Aorta (tissue), 5 donors: ENCODE measurements around the gene RAB25. TPM values are rescaled to one million over a fixed set of nuclear protein-coding genes. Genes with fewer than 3 reads are reported as not detected.

Source experiments
- ATAC-seq: fragments of 200-7000 bp; cut with Tn5 transposase; one replicate; pipeline ENCODE4 v1.9.1; 2022; ENCODE audit warnings: moderate library complexity; ENCODE audit not compliant: low FRiP score
- DNase-seq, 2 donors: peaks; one replicate each; pipeline ENCODE4 v3.0.0-alpha.2; 2020
- H3K27ac ChIP-seq, 2 donors: one replicate each; pipeline ENCODE4 v1.5.1; 2013; ENCODE audit warnings: low read length in 2 of 2, mild to moderate bottlenecking in 2 of 2, moderate library complexity in 2 of 2, control low read depth in 1 of 2, inconsistent platforms in 1 of 2, low read depth in 1 of 2
- H3K27me3 ChIP-seq, 2 donors: one replicate each; pipeline ENCODE4 v1.6.1; 2013; ENCODE audit warnings: control low read depth in 1 of 2, low read length in 1 of 2, mild to moderate bottlenecking in 1 of 2, moderate library complexity in 1 of 2; ENCODE audit not compliant: insufficient read depth in 2 of 2, control insufficient read depth in 1 of 2
- H3K36me3 ChIP-seq, 2 donors: one replicate each; pipeline ENCODE4 v1.6.1; 2013; ENCODE audit warnings: control low read depth in 1 of 2, low read length in 1 of 2, mild to moderate bottlenecking in 1 of 2; ENCODE audit not compliant: insufficient read depth in 2 of 2, control insufficient read depth in 1 of 2
- H3K4me1 ChIP-seq, 2 donors: one replicate each; pipeline ENCODE4 v1.6.1; 2013; ENCODE audit warnings: low read length in 2 of 2, control low read depth in 1 of 2, mild to moderate bottlenecking in 1 of 2, moderate library complexity in 1 of 2; ENCODE audit not compliant: insufficient read depth in 2 of 2, control insufficient read depth in 1 of 2
- H3K4me3 ChIP-seq, 2 donors: one replicate each; pipeline ENCODE4 v1.5.1; 2013; ENCODE audit warnings: low read length in 2 of 2, control low read depth in 1 of 2, mild to moderate bottlenecking in 1 of 2
- H3K9me3 ChIP-seq: one replicate; pipeline ENCODE4 v1.6.1; 2013; ENCODE audit warnings: mild to moderate bottlenecking, low read length; ENCODE audit not compliant: control insufficient read depth
- WGBS, 2 donors: extraction: QIAGEN DNeasy Blood & Tissue Kit; methylation state at CpG; one replicate each; pipeline ENCODE4 v1.1.7; 2013; 5-methylcytosine and 5-hydroxymethylcytosine counted together
- intact Hi-C, 2 donors: fragments of 100-400 bp; cut with DNase I; formaldehyde crosslinking; loops; one replicate each; pipeline versions ENCODE4 v1.14.2 to v1.15.0; 2022
- polyA plus RNA-seq, 2 donors: library from polyadenylated mRNA; stranded (reverse); fragments of 200-250 nt; gene quantifications; one replicate each; pipeline ENCODE4 v1.2.3, GENCODE V29; 2013
- total RNA-seq, 2 donors: library from RNA; stranded (reverse); fragmentation: NEBNext Ultra II Directional; extraction: Animal tissue kit (Norgen Biotek cat#: 25700); gene quantifications; one replicate each; pipeline ENCODE4 v1.2.1, GENCODE V29; 2021
- donor health status: healthy with polysubstance abuse.
- donor health status: Bipolar disorder and iron deficiency.
- donor health status: DM: no; HTN: no; CAD: no.
- donor health status: DM: no; HTN: no; CAD: no.
- donor health status: DM: yes; HTN: yes; CAD: no.

RAB25 gene
- total and polyA plus RNA-seq, 4 donors = 1.5 to 32.4 TPM; not detected in 2

- no peaks in the 10 kb centered on the region for H3K4me1 ChIP-seq
- ATAC-seq = no peak
- H3K36me3 ChIP-seq = no peaks in the 10 kb centered on the region
- DNase-seq = no peak
- H3K9me3 ChIP-seq = no peaks in the 10 kb centered on the region
- no peak overlapping the region for H3K4me3 ChIP-seq
- H3K27ac ChIP-seq = no peak overlapping the region
- intact Hi-C loops = loop anchor here (1.0 kb wide), 1 partner anchor 135 kb away; no protein-coding TSS in a partner anchor
- no peaks in the 10 kb centered on the region for H3K27me3 ChIP-seq
- WGBS, 2 donors = 34 to 36% methylated on average over 5 of the region's 5 CpGs
Measured at GRCh38 chr1:156090138-156090839, 29.3 kb downstream of the RAB25 start.

- no peaks in the 10 kb centered on the region for H3K27me3 ChIP-seq
- H3K4me1 ChIP-seq = no peaks in the 10 kb centered on the region
- H3K27ac ChIP-seq = no peak overlapping the region
- ATAC-seq (peak; percentile 82), DNase-seq (peak; percentile 88 to 97)
- no peaks in the 10 kb centered on the region for H3K9me3 ChIP-seq
- intact Hi-C loops = loop anchor here (1.0 kb wide), 1 partner anchor 134 kb away; no protein-coding TSS in a partner anchor
- 34 to 35% methylated on average over 14 of the region's 14 CpGs for WGBS, 2 donors
- H3K4me3 ChIP-seq = no peak overlapping the region
- H3K36me3 ChIP-seq = no peaks in the 10 kb centered on the region
Measured at GRCh38 chr1:156090840-156091188, 29.9 kb downstream of the RAB25 start.

DNA sequence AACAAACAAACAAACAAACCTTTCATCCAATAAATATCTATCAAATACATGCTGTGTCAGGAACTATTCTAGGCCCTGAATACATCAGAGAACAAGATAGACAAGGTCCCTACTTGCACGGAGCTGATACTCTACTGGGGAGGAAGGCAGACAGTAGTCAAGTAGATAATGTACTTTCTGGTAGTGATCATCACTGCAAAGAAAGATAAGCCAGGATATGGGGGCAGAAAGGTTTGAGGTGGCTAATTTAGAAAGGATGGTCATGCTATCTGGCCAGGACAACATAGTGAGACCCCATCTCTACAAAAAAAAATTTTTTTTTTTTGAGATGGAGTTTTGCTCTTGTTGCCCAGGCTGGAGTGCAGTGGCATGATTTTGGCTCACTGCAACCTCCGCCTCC is 30.6 kb downstream of the RAB25 start:
- WGBS, 2 donors = 64 to 72% methylated on average over 2 of the region's 2 CpGs
- intact Hi-C loops = no loop called here
- H3K27ac ChIP-seq = no peak overlapping the region
- no peak overlapping the region for H3K4me3 ChIP-seq
- no peaks in the 10 kb centered on the region for H3K36me3 ChIP-seq
- H3K27me3 ChIP-seq = no peaks in the 10 kb centered on the region
- ATAC-seq = no peak
- no peak for DNase-seq
- no peaks in the 10 kb centered on the region for H3K9me3 ChIP-seq
- H3K4me1 ChIP-seq = no peaks in the 10 kb centered on the region

DNA sequence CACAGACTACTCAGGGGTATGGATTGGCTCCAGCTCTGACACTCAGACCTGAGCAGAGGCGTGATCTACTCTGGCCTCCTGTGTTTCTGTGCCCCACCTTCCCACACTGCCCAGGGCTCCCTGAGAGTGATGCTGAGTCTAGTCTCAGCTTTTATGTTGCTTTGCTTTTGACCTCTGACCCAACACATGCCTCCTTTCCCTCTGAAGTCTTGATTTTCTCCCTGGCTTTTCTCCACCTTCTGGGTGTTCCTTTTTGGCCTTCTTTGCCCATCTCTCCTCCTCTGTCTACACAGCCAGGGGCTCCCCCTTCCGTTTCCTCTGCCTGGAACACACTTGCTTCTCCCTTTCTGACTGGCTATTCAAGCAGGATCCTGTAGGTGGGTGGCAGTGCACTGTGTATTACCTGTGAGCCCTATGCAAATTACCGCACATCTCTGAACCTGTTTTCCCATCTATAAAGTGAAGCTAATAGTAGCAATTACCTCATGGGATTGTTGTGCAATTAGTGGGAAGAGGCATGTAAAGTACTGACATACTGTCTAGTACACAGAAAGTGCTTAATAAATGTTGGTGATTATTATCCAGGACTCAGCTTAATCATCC is 35.0 kb downstream of the RAB25 start:
- H3K9me3 ChIP-seq = no peaks in the 10 kb centered on the region
- ATAC-seq = no peak
- no peaks in the 10 kb centered on the region for H3K36me3 ChIP-seq
- WGBS, 2 donors = 70 to 79% methylated on average over 3 of the region's 3 CpGs
- intact Hi-C loops = loop anchor here (1.0 to 2.0 kb wide), 3 partner anchors 33 to 125 kb away; no protein-coding TSS in a partner anchor
- no peaks in the 10 kb centered on the region for H3K27me3 ChIP-seq
- no peak for DNase-seq
- H3K4me1 ChIP-seq = no peaks in the 10 kb centered on the region
- no peak overlapping the region for H3K4me3 ChIP-seq
- H3K27ac ChIP-seq = no peak overlapping the region

- Histone ChIP-seq H3K4me3 (no peak overlapping the region), H3K4me1 (no peaks in the 10 kb centered on the region), H3K27me3 (no peaks in the 10 kb centered on the region), H3K36me3 (no peaks in the 10 kb centered on the region), H3K27ac (peak overlapping the region; percentile 5 to 72), H3K9me3 (no peaks in the 10 kb centered on the region)
- peak; percentile 94 to 97 for DNase-seq
- intact Hi-C loops = loop anchor here (1.0 to 2.0 kb wide), 3 partner anchors 32 to 124 kb away; no protein-coding TSS in a partner anchor
- peak; percentile 96 for ATAC-seq
- 8 to 12% methylated on average over 14 of the region's 14 CpGs for WGBS, 2 donors
Measured at GRCh38 chr1:156096640-156097391, 35.9 kb downstream of the RAB25 start.

GRCh38 chr1:156097499-156098178 is 36.7 kb downstream of the RAB25 start:
- DNase-seq (no peak), ATAC-seq (no peak)
- no peaks in the 10 kb centered on the region for H3K9me3 ChIP-seq
- no peaks in the 10 kb centered on the region for H3K4me1 ChIP-seq
- H3K4me3 ChIP-seq = no peak overlapping the region
- no peaks in the 10 kb centered on the region for H3K27me3 ChIP-seq
- H3K27ac ChIP-seq = peak overlapping the region in 1 of 2 donors; percentile 50
- no peaks in the 10 kb centered on the region for H3K36me3 ChIP-seq
- intact Hi-C loops = loop anchor here (2.0 kb wide), 2 partner anchors 31 to 123 kb away; no protein-coding TSS in a partner anchor
- WGBS, 2 donors = 55 to 69% methylated on average over 9 of the region's 9 CpGs

DNA sequence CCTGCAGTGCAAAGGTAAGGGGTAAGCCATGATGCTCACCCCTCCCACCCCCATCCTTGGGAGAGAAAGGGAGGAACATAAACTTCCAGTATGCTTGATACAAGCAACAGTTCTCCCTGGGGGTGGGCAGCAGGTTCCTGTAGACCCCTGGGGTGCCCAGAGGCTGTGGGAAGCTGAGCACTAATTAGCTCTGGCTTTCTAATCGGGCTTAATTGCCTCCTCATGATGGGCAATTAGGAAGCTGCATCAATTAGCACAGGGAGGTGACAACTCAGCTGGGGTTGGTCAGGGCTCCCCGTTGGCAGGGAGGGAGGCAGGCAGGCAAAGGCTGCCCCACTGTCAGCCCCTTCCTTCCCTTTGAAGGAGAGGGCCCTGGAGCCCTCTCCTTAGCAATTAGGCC is 37.8 kb downstream of the RAB25 start:
- WGBS, 2 donors = 88 to 90% methylated on average over 2 of the region's 2 CpGs
- H3K4me3 ChIP-seq = no peak overlapping the region
- DNase-seq = no peak
- no peaks in the 10 kb centered on the region for H3K36me3 ChIP-seq
- intact Hi-C loops = no loop called here
- H3K9me3 ChIP-seq = no peaks in the 10 kb centered on the region
- no peak overlapping the region for H3K27ac ChIP-seq
- H3K4me1 ChIP-seq = no peaks in the 10 kb centered on the region
- no peak for ATAC-seq
- no peaks in the 10 kb centered on the region for H3K27me3 ChIP-seq

- ATAC-seq = no peak
- Histone ChIP-seq H3K36me3 (no peaks in the 10 kb centered on the region), H3K4me1 (no peaks in the 10 kb centered on the region), H3K27ac (no peak overlapping the region), H3K27me3 (no peaks in the 10 kb centered on the region), H3K9me3 (no peaks in the 10 kb centered on the region), H3K4me3 (no peak overlapping the region)
- DNase-seq = no peak
- WGBS, 2 donors = 84 to 86% methylated on average over 3 of the region's 3 CpGs
- intact Hi-C loops = no loop called here
Measured at GRCh38 chr1:156099282-156099681, 38.3 kb downstream of the RAB25 start.
